OCI-LY7 (cell line): ENCODE data around the gene BICC1.

Source experiments
- CTCF ChIP-seq: fragments of 200-600 bp; sonication (generic); conservative IDR thresholded peaks from 2 replicates; pipeline ENCODE4 v1.5.1; 2014; ENCODE audit warnings: mild to moderate bottlenecking, antibody characterized with exemption, low read length, moderate library complexity, mixed read lengths
- EZH2phosphoT487 ChIP-seq: fragments of 200-600 bp; sonication (generic); IDR thresholded peaks from 2 replicates; pipeline ENCODE4 v1.6.1; 2018; ENCODE audit warnings: low read depth, borderline replicate concordance, mild to moderate bottlenecking, mixed run types, antibody characterized with exemption, low read length, moderate library complexity, mixed read lengths

- TF ChIP-seq CTCF (no peak), EZH2phosphoT487 (no peak)
Observed at GRCh38 chr10:58585435-58585834, 72.8 kb downstream of the BICC1 start.
